Esophagus muscularis mucosa (tissue), 4 donors: ENCODE results near the gene TMEM106B. TPM values are rescaled to one million over a fixed set of nuclear protein-coding genes. Genes with fewer than 3 reads are reported as not detected.

Experiments used
- DNase-seq: peaks from one replicate; pipeline ENCODE4 v3.0.0-alpha.2; 2017; ENCODE audit errors: extremely low spot score
- H3K27ac ChIP-seq, 4 donors: fragments of 200-600 bp; sonication (generic); replicated peaks in 1 of 4; 1 replicate in 3 of 4; 2 replicates in 1 of 4; pipeline ENCODE4 v1.5.1; 2016 to 2019; ENCODE audit warnings: mild to moderate bottlenecking in 1 of 4
- H3K27me3 ChIP-seq, 4 donors: fragments of 200-600 bp; sonication (generic); one replicate each; pipeline versions ENCODE4 v1.5.1 to v1.6.0; 2016 to 2019
- H3K36me3 ChIP-seq, 4 donors: fragments of 200-600 bp; sonication (generic); one replicate each; pipeline ENCODE4 v1.5.1; 2016 to 2019
- H3K4me1 ChIP-seq, 4 donors: fragments of 200-600 bp; sonication (generic); one replicate each; pipeline ENCODE4 v1.5.1; 2016 to 2019
- H3K4me3 ChIP-seq, 4 donors: fragments of 200-600 bp; sonication (generic); 1 replicate in 2 of 4; 2 replicates in 2 of 4; pipeline ENCODE4 v1.5.1; 2016 to 2019; ENCODE audit warnings: mild to moderate bottlenecking in 4 of 4, moderate library complexity in 1 of 4
- H3K9me3 ChIP-seq, 4 donors: fragments of 200-600 bp; sonication (generic); 1 replicate in 3 of 4; 2 replicates in 1 of 4; pipeline ENCODE4 v1.5.1; 2016 to 2019
- EP300 ChIP-seq: sonication (generic); formaldehyde crosslinking; IDR thresholded peaks from one replicate; pipeline ENCODE4 v1.6.1; 2017; ENCODE audit warnings: antibody characterized with exemption
- POLR2A ChIP-seq: fragments of 450-650 bp; IDR thresholded peaks from one replicate; pipeline ENCODE4 v1.6.1; 2017; ENCODE audit warnings: antibody characterized with exemption, moderate library complexity, mild to moderate bottlenecking, low read depth
- POLR2AphosphoS5 ChIP-seq, 2 donors: sonication (generic); formaldehyde crosslinking; IDR thresholded peaks; one replicate each; pipeline ENCODE4 v1.6.1; 2017; ENCODE audit warnings: antibody characterized with exemption in 2 of 2
- whole genome bisulfite sequencing: methylation state at CpG from one replicate; pipeline ENCODE4 v1.1.5; 2018; 5-methylcytosine and 5-hydroxymethylcytosine counted together
- intact Hi-C: fragments of 100-400 bp; cut with DNase I; formaldehyde crosslinking; loops from one replicate; pipeline ENCODE4 v1.15.1; 2023
- total RNA-seq, 4 donors: library from RNA; depleted of rRNA; stranded (reverse); fragments of >200 nt; gene quantifications; one replicate each; pipeline versions ENCODE4 v1.1.0 to v1.2.1, GENCODE V29; 2016
- TF ChIP-seq, protein P1 (sequence below), 3 experiments: fragments of 200-600 bp in 2 of 3; fragments of 450-650 bp in 1 of 3; sonication (generic) in 2 of 3; IDR thresholded peaks; one replicate each; pipeline ENCODE4 v1.5.1; 2017 to 2019; ENCODE audit warnings: antibody characterized with exemption in 3 of 3, mild to moderate bottlenecking in 2 of 3, moderate library complexity in 1 of 3

The TMEM106B gene
- total RNA-seq, 4 donors from 2014 or later = 39.3 to 49.8 (median 44.1) TPM

DNA sequence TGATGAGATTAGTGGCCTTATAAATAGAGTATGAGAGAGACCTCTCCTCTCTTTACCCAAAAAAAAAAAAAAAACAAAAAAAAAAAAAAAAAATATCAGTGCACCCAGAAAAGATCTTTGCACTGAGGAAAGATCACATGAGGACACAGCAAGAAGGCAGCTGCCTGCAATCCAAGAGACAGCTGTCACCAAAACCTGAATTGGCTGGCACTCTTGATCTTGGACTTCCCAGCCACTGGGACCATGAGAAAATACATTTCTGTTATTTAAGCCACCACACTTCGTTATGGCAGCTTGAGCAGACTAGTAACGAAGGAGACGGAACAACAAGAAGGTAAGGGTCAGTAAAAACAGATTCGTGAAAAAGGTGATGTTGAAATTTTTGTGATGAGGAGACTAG is 47.0 kb downstream of the TMEM106B start:
- TF ChIP-seq, protein P1, sequence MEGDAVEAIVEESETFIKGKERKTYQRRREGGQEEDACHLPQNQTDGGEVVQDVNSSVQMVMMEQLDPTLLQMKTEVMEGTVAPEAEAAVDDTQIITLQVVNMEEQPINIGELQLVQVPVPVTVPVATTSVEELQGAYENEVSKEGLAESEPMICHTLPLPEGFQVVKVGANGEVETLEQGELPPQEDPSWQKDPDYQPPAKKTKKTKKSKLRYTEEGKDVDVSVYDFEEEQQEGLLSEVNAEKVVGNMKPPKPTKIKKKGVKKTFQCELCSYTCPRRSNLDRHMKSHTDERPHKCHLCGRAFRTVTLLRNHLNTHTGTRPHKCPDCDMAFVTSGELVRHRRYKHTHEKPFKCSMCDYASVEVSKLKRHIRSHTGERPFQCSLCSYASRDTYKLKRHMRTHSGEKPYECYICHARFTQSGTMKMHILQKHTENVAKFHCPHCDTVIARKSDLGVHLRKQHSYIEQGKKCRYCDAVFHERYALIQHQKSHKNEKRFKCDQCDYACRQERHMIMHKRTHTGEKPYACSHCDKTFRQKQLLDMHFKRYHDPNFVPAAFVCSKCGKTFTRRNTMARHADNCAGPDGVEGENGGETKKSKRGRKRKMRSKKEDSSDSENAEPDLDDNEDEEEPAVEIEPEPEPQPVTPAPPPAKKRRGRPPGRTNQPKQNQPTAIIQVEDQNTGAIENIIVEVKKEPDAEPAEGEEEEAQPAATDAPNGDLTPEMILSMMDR (IDR thresholded peaks at IDR 0.05) = no peak
- TF ChIP-seq POLR2A = no peak
- no peak for TF ChIP-seq EP300
- TF ChIP-seq POLR2AphosphoS5 (IDR thresholded peaks at IDR 0.05) = no peak
- H3K4me1 ChIP-seq = no peaks in the 10 kb centered on the region
- H3K4me3 ChIP-seq = no peak overlapping the region
- no peaks in the 10 kb centered on the region for H3K36me3 ChIP-seq
- H3K27ac ChIP-seq = no peak overlapping the region
- 95% methylated on average over 4 of the region's 4 CpGs for WGBS
- peaks cover 0 to 6% (median 0%) of the 10 kb centered on the region in 4 donors for H3K9me3 ChIP-seq
- H3K27me3 ChIP-seq = no peaks in the 10 kb centered on the region
- DNase-seq = no peak
- intact Hi-C loops = no loop called here

DNA sequence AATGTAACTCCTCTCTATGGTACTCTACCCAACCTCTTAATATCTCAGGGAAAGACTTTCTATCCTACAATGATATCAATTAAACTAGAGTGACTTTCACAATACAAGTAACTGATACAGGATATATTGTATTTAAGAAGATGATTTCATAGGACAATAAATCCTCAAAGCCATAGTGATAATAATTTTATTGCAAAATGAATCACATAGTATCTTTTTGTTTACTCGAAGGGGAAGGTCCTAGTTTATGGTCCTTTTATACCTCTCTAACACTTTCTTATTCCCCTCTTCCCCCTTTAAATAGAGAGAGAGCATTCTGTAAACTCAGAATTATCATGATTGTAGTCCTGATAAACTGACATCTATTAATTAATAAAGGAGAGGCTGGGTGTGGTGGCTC is 56.4 kb downstream of the TMEM106B start:
- intact Hi-C loops = no loop called here

DNA sequence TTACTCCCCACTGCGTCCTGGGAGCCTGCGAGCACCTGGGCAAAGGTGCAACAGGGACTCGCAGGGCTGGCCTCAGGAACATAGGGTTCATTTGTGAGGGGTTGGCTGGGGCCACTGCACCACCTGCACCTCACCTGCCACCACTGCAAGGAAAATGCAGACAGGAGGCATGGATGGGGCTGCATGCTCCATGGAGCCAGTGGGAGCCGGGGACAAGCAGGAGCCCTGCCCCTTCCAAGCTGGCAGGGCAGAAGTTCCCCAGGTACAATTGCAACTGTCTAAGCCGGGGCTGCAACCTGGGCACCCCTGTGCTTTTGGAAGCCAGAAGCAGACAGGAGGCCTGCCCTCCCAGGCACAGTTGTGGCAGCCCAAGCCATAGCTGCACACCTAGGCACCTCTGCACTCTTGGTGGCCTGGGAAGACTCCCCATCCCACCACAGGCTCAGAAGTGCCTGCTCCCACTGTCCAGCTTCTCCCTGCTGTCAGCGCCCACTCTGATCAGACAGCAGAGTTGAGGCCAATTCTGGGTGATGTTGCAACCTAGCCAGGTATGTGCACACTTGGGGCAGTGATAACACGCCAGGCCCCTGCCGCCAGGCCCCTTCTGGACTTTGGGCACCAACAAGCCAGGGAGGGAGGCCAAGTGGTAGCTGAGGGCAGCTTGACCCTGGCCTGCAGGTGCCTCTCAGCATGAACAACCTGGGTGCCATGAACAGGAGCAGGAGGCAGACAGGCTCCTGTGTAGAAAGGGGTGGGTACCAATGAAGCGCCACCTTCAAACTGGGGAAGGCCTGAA is 58.2 kb downstream of the TMEM106B start:
- 94% methylated on average over 6 of the region's 9 CpGs for WGBS
- no peaks in the 10 kb centered on the region for H3K9me3 ChIP-seq
- intact Hi-C loops = no loop called here
- no peak for DNase-seq
- no peak overlapping the region for H3K4me3 ChIP-seq
- no peaks in the 10 kb centered on the region for H3K4me1 ChIP-seq
- TF ChIP-seq POLR2AphosphoS5 (IDR thresholded peaks at IDR 0.05) (no peak), EP300 (no peak)
- TF ChIP-seq, protein P1 (IDR thresholded peaks at IDR 0.05) = no peak
- no peaks in the 10 kb centered on the region for H3K27me3 ChIP-seq
- H3K27ac ChIP-seq = no peak overlapping the region
- H3K36me3 ChIP-seq = no peaks in the 10 kb centered on the region

More for the DNA sequence above, 56.4 kb downstream of the TMEM106B start:
- TF ChIP-seq, protein P1 (IDR thresholded peaks at IDR 0.05) = no peak
- TF ChIP-seq POLR2A (no peak), EP300 (no peak), POLR2AphosphoS5 (IDR thresholded peaks at IDR 0.05) (no peak)
- no peaks in the 10 kb centered on the region for H3K27me3 ChIP-seq
- no peak overlapping the region for H3K4me3 ChIP-seq
- no peaks in the 10 kb centered on the region for H3K36me3 ChIP-seq
- WGBS = 91% methylated on average over 1 of the region's 1 CpG
- H3K9me3 ChIP-seq = no peaks in the 10 kb centered on the region
- DNase-seq = no peak
- H3K27ac ChIP-seq = no peak overlapping the region
- no peaks in the 10 kb centered on the region for H3K4me1 ChIP-seq

DNA sequence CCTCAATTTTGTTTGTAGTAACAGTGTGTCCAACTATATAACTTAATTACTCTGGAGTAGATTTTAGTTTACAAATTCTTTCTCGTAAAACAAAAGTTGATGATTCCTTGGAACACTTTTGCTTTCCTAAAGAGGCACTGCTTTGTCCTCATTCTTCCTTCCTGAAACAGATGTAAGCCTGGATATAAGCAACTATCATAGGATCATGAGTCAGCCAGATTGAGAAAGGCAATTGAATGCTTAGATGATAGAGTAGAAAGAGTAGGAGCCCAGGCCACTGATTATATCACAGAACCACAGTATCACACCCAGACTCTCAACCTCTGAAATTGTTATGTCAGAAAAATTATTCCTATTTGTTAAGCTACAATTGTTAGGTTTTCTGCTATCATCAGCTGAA is 69.9 kb downstream of the TMEM106B start:
- no peak for TF ChIP-seq EP300
- no peak for TF ChIP-seq POLR2AphosphoS5 (IDR thresholded peaks at IDR 0.05)
- TF ChIP-seq, protein P1 (IDR thresholded peaks at IDR 0.05) = no peak
- no peak for TF ChIP-seq POLR2A
- 61% methylated on average over 1 of the region's 1 CpG for WGBS
- Histone ChIP-seq H3K4me3 (no peak overlapping the region), H3K36me3 (no peaks in the 10 kb centered on the region), H3K9me3 (peaks cover 0 to 5% (median 0%) of the 10 kb centered on the region in 4 donors), H3K4me1 (no peaks in the 10 kb centered on the region), H3K27me3 (no peaks in the 10 kb centered on the region), H3K27ac (no peak overlapping the region)
- no peak for DNase-seq
- intact Hi-C loops = no loop called here

DNA sequence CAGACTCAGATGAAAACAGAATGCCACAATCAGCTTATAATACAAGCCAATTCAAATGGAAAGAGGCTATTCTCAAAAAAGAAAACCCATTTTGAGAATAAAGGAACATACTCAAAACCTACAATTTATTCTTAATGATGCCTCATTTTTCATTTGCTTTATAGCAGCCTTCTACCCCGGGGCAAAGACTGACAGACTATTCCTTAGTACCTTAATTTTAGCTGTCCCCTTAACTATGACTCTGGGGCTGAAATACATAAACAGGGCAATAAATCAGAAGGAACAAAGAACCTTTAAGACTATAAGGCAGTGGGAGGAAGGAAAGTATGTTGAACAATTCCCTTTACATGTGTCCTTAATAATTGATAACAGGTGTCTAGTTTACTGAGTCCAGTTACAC is 76.8 kb downstream of the TMEM106B start:
- intact Hi-C loops = no loop called here
- no peaks in the 10 kb centered on the region for H3K36me3 ChIP-seq
- no peak for DNase-seq
- TF ChIP-seq, protein P1 (IDR thresholded peaks at IDR 0.05) = no peak
- no peak for TF ChIP-seq EP300
- TF ChIP-seq POLR2A = no peak
- TF ChIP-seq POLR2AphosphoS5 (IDR thresholded peaks at IDR 0.05) = no peak
- H3K27me3 ChIP-seq = no peaks in the 10 kb centered on the region
- WGBS = 41% methylated on average over 1 of the region's 1 CpG
- H3K4me3 ChIP-seq = no peak overlapping the region
- no peaks in the 10 kb centered on the region for H3K4me1 ChIP-seq
- H3K9me3 ChIP-seq = peaks cover 0 to 11% (median 5%) of the 10 kb centered on the region in 4 donors
- no peak overlapping the region for H3K27ac ChIP-seq
